ENCODE data around the gene TBC1D20. TPM values are rescaled to one million over a fixed set of nuclear protein-coding genes. Genes with fewer than 3 reads are reported as not detected.
"Not testable (repeated sequence)": the region's sequence is repeated elsewhere in the genome, so short reads cannot be mapped to it uniquely, and the experiment has no call there.

The TBC1D20 gene
- total RNA-seq, 5 donors from 2014 or later (not counting 1 experiment from before 2014, with no cell fraction given), result 28.9 to 42.7 (median 39.5) TPM

GRCh38 chr20:399182-399707 is 63.1 kb downstream of the TBC1D20 start:
- H3K27me3 Mint-ChIP-seq, result no peaks in the 10 kb centered on the region
- no peak for ATAC-seq (replicated peaks in 1 of 4)
- no peaks in the 10 kb centered on the region for H3K27me3 ChIP-seq (replicated peaks in 1 of 2; ENCODE audit: control insufficient read depth in 2 of 2, extremely low read depth in 1 of 2, insufficient read depth in 2 of 2, low read length in 1 of 2)
- no peak overlapping the region for H3K4me3 Mint-ChIP-seq
- H3K27ac Mint-ChIP-seq, result no peak overlapping the region
- no peaks in the 10 kb centered on the region for H3K9me3 ChIP-seq
- H3K4me1 ChIP-seq (ENCODE audit: control insufficient read depth in 1 of 2, extremely low read depth in 1 of 2, insufficient read depth in 2 of 2, low read length in 2 of 2), result peaks cover 2 to 13% of the 10 kb centered on the region in 2 experiments
- peaks cover 3 to 31% of the 10 kb centered on the region in 2 donors for H3K36me3 ChIP-seq (ENCODE audit: control insufficient read depth in 2 of 2, extremely low read depth in 1 of 2, insufficient read depth in 1 of 2, low read length in 1 of 2)
- ChIA-PET CTCF (no interaction called here), POLR2A (no interaction called here)
- peaks cover 11 to 19% (median 18%) of the 10 kb centered on the region in 3 donors for H3K4me1 Mint-ChIP-seq
- 96% methylated on average over 7 of the region's 9 CpGs for WGBS (ENCODE audit: insufficient coverage)
- H3K9me3 Mint-ChIP-seq, result no peaks in the 10 kb centered on the region
- DNase-seq, result no peak
- H3K4me3 ChIP-seq (ENCODE audit: control insufficient read depth in 1 of 2, extremely low read depth in 1 of 2, low read length in 1 of 2), result no peak overlapping the region
- peaks cover 24% of the 10 kb centered on the region for H3K36me3 Mint-ChIP-seq
- no peak overlapping the region for H3K27ac ChIP-seq (ENCODE audit: low read length)

DNA sequence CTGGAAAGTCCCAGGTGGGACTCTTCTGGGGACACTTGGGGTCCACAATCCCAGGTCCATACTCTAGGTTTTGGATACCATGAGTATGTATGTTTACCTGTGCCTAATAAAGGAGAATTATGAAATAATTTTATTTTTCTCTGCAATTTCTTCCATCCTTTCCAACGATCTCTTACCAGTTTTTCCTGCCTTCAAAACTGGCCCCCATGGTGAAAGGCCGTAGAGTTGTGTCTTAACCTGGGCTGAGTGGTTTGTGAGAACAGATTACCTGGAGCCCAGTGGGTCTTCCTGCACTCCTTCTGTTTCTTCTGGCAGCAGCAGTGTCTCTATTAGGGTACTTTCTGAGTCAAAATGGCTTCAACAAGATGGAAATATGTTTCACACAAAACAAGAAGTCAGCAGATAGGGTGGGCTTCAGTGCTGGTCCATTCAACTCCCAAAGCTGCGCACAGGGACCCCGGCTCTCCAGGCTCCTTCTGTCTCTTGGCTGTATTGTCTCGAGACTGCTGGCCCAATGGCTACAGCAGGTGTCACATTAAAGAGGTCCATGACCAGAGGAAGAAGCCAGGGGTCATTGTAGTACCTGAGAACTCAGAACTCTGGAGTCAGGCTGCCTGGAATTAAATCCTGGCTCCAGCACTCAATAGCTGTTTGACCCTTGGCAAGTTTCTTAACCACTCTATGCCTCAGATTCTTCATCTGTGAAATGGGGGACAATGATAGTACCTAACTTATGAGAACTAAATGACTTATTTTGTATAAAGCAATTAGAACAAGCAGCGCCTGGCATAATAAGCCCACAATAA is 64.7 kb downstream of the TBC1D20 start:
- H3K27ac ChIP-seq (ENCODE audit: low read length), result no peak overlapping the region
- WGBS (ENCODE audit: insufficient coverage), result 96% methylated on average over 3 of the region's 6 CpGs
- ChIA-PET POLR2A (interaction anchor here in 1 of 2 donors (0.6 kb wide), 1 partner anchor 16 kb away, joined by 9 read pairs; no protein-coding TSS in a partner anchor), CTCF (no interaction called here)
- no peak for ATAC-seq (replicated peaks in 1 of 4)
- H3K27ac Mint-ChIP-seq, result no peak overlapping the region
- H3K4me1 Mint-ChIP-seq, result peaks cover 9 to 13% (median 12%) of the 10 kb centered on the region in 3 donors
- H3K36me3 Mint-ChIP-seq, result peaks cover 35% of the 10 kb centered on the region
- H3K9me3 Mint-ChIP-seq, result no peaks in the 10 kb centered on the region
- H3K9me3 ChIP-seq, result no peaks in the 10 kb centered on the region
- H3K4me3 Mint-ChIP-seq, result no peak overlapping the region
- no peak overlapping the region for H3K4me3 ChIP-seq (ENCODE audit: control insufficient read depth in 1 of 2, extremely low read depth in 1 of 2, low read length in 1 of 2)
- no peaks in the 10 kb centered on the region for H3K27me3 ChIP-seq (replicated peaks in 1 of 2; ENCODE audit: control insufficient read depth in 2 of 2, extremely low read depth in 1 of 2, insufficient read depth in 2 of 2, low read length in 1 of 2)
- H3K36me3 ChIP-seq (ENCODE audit: control insufficient read depth in 2 of 2, extremely low read depth in 1 of 2, insufficient read depth in 1 of 2, low read length in 1 of 2), result peaks cover 3 to 38% of the 10 kb centered on the region in 2 donors
- peaks cover 2 to 9% of the 10 kb centered on the region in 2 experiments for H3K4me1 ChIP-seq (ENCODE audit: control insufficient read depth in 1 of 2, extremely low read depth in 1 of 2, insufficient read depth in 2 of 2, low read length in 2 of 2)
- no peak for DNase-seq
- no peaks in the 10 kb centered on the region for H3K27me3 Mint-ChIP-seq

DNA sequence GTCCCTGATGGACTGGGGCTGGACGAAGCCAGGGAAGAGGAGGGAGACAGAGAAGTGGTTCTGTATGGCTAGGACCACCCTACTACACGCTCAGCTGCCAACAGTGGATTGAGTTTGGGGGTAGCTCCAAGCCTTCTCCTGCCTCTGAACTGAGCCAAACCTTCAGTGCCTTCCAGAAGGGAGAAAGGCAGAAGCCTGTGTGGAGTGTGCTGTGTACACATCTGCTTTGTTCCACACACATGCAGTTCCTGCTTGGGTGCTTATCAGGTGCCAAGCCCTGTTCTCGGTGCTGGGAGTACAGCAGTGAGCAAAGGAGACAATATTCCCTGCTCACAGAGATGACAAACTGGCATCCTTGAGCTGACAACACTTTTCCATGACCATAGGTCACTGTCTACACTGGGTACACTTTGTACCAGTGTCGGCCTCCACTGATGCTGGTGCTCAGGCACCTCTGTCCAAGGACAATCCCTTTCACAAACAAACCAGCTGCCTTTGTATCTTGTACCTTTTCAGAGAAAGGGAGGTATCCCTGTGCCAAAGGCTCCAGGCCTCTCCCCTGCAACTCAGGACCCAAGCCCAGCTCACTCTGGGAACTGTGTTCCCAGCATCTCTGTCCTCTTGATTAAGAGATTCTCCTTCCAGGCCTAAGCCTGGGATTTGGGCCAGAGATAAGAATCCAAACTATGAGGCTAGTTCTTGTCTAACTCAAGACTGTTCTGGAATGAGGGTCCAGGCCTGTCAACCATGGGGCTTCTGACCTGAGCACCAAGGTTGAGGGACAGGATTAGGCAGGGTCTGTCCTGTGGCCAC is 65.5 kb downstream of the TBC1D20 start:
- Histone ChIP-seq H3K36me3 (ENCODE audit: control insufficient read depth in 2 of 2, extremely low read depth in 1 of 2, insufficient read depth in 1 of 2, low read length in 1 of 2) (peaks cover 3 to 44% of the 10 kb centered on the region in 2 donors), H3K4me3 (ENCODE audit: control insufficient read depth in 1 of 2, extremely low read depth in 1 of 2, low read length in 1 of 2) (no peak overlapping the region), H3K4me1 (ENCODE audit: control insufficient read depth in 1 of 2, extremely low read depth in 1 of 2, insufficient read depth in 2 of 2, low read length in 2 of 2) (peaks cover 0 to 1% of the 10 kb centered on the region in 2 experiments), H3K27me3 (replicated peaks in 1 of 2; ENCODE audit: control insufficient read depth in 2 of 2, extremely low read depth in 1 of 2, insufficient read depth in 2 of 2, low read length in 1 of 2) (no peaks in the 10 kb centered on the region), H3K9me3 (no peaks in the 10 kb centered on the region), H3K27ac (ENCODE audit: low read length) (no peak overlapping the region)
- H3K4me1 Mint-ChIP-seq, result peaks cover 6 to 7% (median 6%) of the 10 kb centered on the region in 3 donors
- H3K4me3 Mint-ChIP-seq, result no peak overlapping the region
- H3K36me3 Mint-ChIP-seq, result peaks cover 39% of the 10 kb centered on the region
- H3K27me3 Mint-ChIP-seq, result no peaks in the 10 kb centered on the region
- no peak overlapping the region for H3K27ac Mint-ChIP-seq
- ChIA-PET POLR2A (no interaction called here), CTCF (no interaction called here)
- WGBS (ENCODE audit: insufficient coverage), result 100% methylated on average over 3 of the region's 4 CpGs
- ATAC-seq (replicated peaks in 1 of 4) (no peak), DNase-seq (no peak)
- H3K9me3 Mint-ChIP-seq, result no peaks in the 10 kb centered on the region

DNA sequence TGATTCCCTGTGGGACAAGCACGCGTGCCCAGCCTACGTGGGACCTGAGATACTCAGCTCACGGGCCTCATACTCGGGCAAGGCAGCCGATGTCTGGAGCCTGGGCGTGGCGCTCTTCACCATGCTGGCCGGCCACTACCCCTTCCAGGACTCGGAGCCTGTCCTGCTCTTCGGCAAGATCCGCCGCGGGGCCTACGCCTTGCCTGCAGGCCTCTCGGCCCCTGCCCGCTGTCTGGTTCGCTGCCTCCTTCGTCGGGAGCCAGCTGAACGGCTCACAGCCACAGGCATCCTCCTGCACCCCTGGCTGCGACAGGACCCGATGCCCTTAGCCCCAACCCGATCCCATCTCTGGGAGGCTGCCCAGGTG is 66.1 kb downstream of the TBC1D20 start:
- no peaks in the 10 kb centered on the region for H3K4me1 ChIP-seq (ENCODE audit: control insufficient read depth in 1 of 2, extremely low read depth in 1 of 2, insufficient read depth in 2 of 2, low read length in 2 of 2)
- WGBS (ENCODE audit: insufficient coverage), result 96% methylated on average over 21 of the region's 24 CpGs
- Mint-ChIP-seq H3K27me3 (no peaks in the 10 kb centered on the region), H3K9me3 (no peaks in the 10 kb centered on the region), H3K4me1 (peaks cover 3 to 4% (median 4%) of the 10 kb centered on the region in 3 donors), H3K4me3 (no peak overlapping the region), H3K27ac (no peak overlapping the region), H3K36me3 (peaks cover 42% of the 10 kb centered on the region)
- CTCF ChIA-PET, result no interaction called here
- H3K27ac ChIP-seq (ENCODE audit: low read length), result no peak overlapping the region
- POLR2A ChIA-PET, result no interaction called here
- ATAC-seq (replicated peaks in 1 of 4), result no peak
- no peaks in the 10 kb centered on the region for H3K27me3 ChIP-seq (replicated peaks in 1 of 2; ENCODE audit: control insufficient read depth in 2 of 2, extremely low read depth in 1 of 2, insufficient read depth in 2 of 2, low read length in 1 of 2)
- no peak for DNase-seq
- no peaks in the 10 kb centered on the region for H3K9me3 ChIP-seq
- H3K36me3 ChIP-seq (ENCODE audit: control insufficient read depth in 2 of 2, extremely low read depth in 1 of 2, insufficient read depth in 1 of 2, low read length in 1 of 2), result peaks cover 4 to 48% of the 10 kb centered on the region in 2 donors
- H3K4me3 ChIP-seq (ENCODE audit: control insufficient read depth in 1 of 2, extremely low read depth in 1 of 2, low read length in 1 of 2), result no peak overlapping the region

DNA sequence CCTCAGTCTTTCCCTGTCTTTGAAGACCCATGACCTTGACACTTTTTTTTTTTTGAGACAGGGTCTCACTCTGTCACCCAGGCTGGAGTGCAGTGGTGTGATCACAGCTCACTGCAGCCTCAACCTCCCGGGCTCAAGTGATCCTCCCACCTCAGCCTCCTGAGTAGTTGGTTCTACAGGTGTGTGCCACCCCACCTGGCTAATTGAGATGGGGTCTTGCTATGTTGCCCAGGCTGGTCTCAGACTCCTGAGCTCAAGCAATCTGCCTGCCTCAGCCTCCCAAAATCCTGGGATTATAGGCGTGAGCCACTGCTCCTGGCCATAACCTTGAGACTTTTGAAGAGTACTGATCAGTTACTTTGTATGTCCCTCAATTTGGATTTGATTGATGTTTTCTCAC is 69.0 kb downstream of the TBC1D20 start:
- H3K9me3 Mint-ChIP-seq; H3K27ac ChIP-seq (ENCODE audit: low read length); H3K27me3 ChIP-seq (replicated peaks in 1 of 2; ENCODE audit: control insufficient read depth in 2 of 2, extremely low read depth in 1 of 2, insufficient read depth in 2 of 2, low read length in 1 of 2); H3K4me3 ChIP-seq (ENCODE audit: control insufficient read depth in 1 of 2, extremely low read depth in 1 of 2, low read length in 1 of 2); POLR2A ChIA-PET; H3K27ac Mint-ChIP-seq; H3K4me1 ChIP-seq (ENCODE audit: control insufficient read depth in 1 of 2, extremely low read depth in 1 of 2, insufficient read depth in 2 of 2, low read length in 2 of 2); H3K9me3 ChIP-seq; DNase-seq; H3K4me1 Mint-ChIP-seq; H3K4me3 Mint-ChIP-seq; H3K27me3 Mint-ChIP-seq; ATAC-seq (replicated peaks in 1 of 4): not testable (repeated sequence)
- CTCF ChIA-PET, result interaction anchor here in 1 of 2 donors (0.7 kb wide), 1 partner anchor 31 kb away, joined by 3 read pairs; no protein-coding TSS in a partner anchor
- peaks cover 56% of the 10 kb centered on the region for H3K36me3 Mint-ChIP-seq
- no CpG with 5 or more reads among the region's 2 CpGs for WGBS (ENCODE audit: insufficient coverage)
- H3K36me3 ChIP-seq (ENCODE audit: control insufficient read depth in 2 of 2, extremely low read depth in 1 of 2, insufficient read depth in 1 of 2, low read length in 1 of 2), result peaks cover 27 to 71% of the 10 kb centered on the region in 2 donors

DNA sequence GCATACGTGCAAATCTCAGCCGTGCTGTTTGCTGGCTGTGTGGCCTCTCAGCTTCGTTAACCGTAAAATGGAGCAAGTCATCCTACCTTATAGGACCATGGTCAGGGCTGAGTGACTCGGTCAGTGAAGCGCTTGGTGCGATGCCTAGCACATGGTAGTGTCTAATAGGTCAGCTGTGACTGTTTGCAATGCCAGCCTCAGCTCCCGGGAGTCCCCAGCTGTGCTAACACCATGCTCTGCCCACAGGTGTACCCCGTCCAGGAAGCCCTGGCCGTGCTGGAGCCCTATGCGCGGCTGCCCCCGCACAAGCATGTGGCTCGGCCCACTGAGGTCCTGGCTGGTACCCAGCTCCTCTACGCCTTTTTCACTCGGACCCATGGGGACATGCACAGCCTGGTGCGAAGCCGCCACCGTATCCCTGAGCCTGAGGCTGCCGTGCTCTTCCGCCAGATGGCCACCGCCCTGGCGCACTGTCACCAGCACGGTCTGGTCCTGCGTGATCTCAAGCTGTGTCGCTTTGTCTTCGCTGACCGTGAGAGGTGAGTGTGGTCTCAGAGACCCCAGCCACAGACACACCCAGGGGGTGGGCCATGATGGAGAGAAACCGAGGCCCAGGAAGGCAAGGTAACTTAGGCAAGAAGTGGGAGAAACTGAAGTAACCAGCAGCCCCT is 71.2 kb downstream of the TBC1D20 start:
- no peaks in the 10 kb centered on the region for H3K9me3 ChIP-seq
- no peak for DNase-seq
- no peak overlapping the region for H3K27ac ChIP-seq (ENCODE audit: low read length)
- no peaks in the 10 kb centered on the region for H3K9me3 Mint-ChIP-seq
- H3K27me3 ChIP-seq (replicated peaks in 1 of 2; ENCODE audit: control insufficient read depth in 2 of 2, extremely low read depth in 1 of 2, insufficient read depth in 2 of 2, low read length in 1 of 2), result no peaks in the 10 kb centered on the region
- H3K4me3 Mint-ChIP-seq, result no peak overlapping the region
- no peak overlapping the region for H3K4me3 ChIP-seq (ENCODE audit: control insufficient read depth in 1 of 2, extremely low read depth in 1 of 2, low read length in 1 of 2)
- H3K4me1 ChIP-seq (ENCODE audit: control insufficient read depth in 1 of 2, extremely low read depth in 1 of 2, insufficient read depth in 2 of 2, low read length in 2 of 2), result no peaks in the 10 kb centered on the region
- peaks cover 28 to 67% of the 10 kb centered on the region in 2 donors for H3K36me3 ChIP-seq (ENCODE audit: control insufficient read depth in 2 of 2, extremely low read depth in 1 of 2, insufficient read depth in 1 of 2, low read length in 1 of 2)
- ChIA-PET CTCF (no interaction called here), POLR2A (no interaction called here)
- WGBS (ENCODE audit: insufficient coverage), result 98% methylated on average over 27 of the region's 29 CpGs
- peaks cover 53% of the 10 kb centered on the region for H3K36me3 Mint-ChIP-seq
- no peaks in the 10 kb centered on the region for H3K27me3 Mint-ChIP-seq
- ATAC-seq (replicated peaks in 1 of 4), result no peak
- H3K27ac Mint-ChIP-seq, result no peak overlapping the region
- H3K4me1 Mint-ChIP-seq, result peaks cover 0 to 4% (median 0%) of the 10 kb centered on the region in 3 donors

Measured in T-cell (primary cell).